Spleen (tissue), 11 donors: ENCODE measurements around the gene PHKG1. TPM values are rescaled to one million over a fixed set of nuclear protein-coding genes. Genes with fewer than 3 reads are reported as not detected.
A peak's percentile ranks its signal among the peaks of the same experiment; 100 is the strongest.
"Not testable (repeated sequence)": the region's sequence is repeated elsewhere in the genome, so short reads cannot be mapped to it uniquely, and the experiment has no call there.

Experiments used
- DNase-seq: peaks from one replicate; pipeline ENCODE4 v3.0.0-alpha.2; 2020
- H3K27ac ChIP-seq, 8 donors: fragments of 200-600 bp; sonication (generic) in 7 of 8; 1 replicate in 4 of 8; 2 replicates in 4 of 8; pipeline versions ENCODE4 v1.5.0 to v1.8.0; 2016 to 2021; ENCODE audit warnings: inconsistent platforms in 4 of 8, mild to moderate bottlenecking in 4 of 8, moderate library complexity in 1 of 8
- H3K27me3 ChIP-seq, 7 donors: fragments of 200-600 bp; sonication (generic) in 6 of 7; replicated peaks in 1 of 7; 1 replicate in 4 of 7; 2 replicates in 3 of 7; pipeline versions ENCODE4 v1.5.0 to v1.8.0; 2016 to 2021; ENCODE audit warnings: inconsistent platforms in 3 of 7, mild to moderate bottlenecking in 1 of 7
- H3K36me3 ChIP-seq, 6 donors: fragments of 200-600 bp; sonication (generic) in 5 of 6; 1 replicate in 4 of 6; 2 replicates in 2 of 6; pipeline versions ENCODE4 v1.5.0 to v1.8.0; 2016 to 2021; ENCODE audit warnings: inconsistent platforms in 2 of 6
- H3K4me1 ChIP-seq, 6 donors: fragments of 200-600 bp; sonication (generic) in 5 of 6; 1 replicate in 3 of 6; 2 replicates in 3 of 6; pipeline versions ENCODE4 v1.5.0 to v1.8.0; 2016 to 2021; ENCODE audit warnings: inconsistent platforms in 3 of 6
- H3K4me3 ChIP-seq, 8 donors: fragments of 200-600 bp; sonication (generic) in 7 of 8; 1 replicate in 4 of 8; 2 replicates in 4 of 8; pipeline versions ENCODE4 v1.5.0 to v1.8.0; 2016 to 2021; ENCODE audit warnings: inconsistent platforms in 4 of 8, mild to moderate bottlenecking in 4 of 8, moderate library complexity in 2 of 8
- H3K9me3 ChIP-seq, 8 donors: fragments of 200-600 bp; sonication (generic) in 7 of 8; 1 replicate in 4 of 8; 2 replicates in 4 of 8; pipeline versions ENCODE4 v1.5.0 to v1.8.0; 2016 to 2021; ENCODE audit warnings: inconsistent platforms in 4 of 8
- CTCF ChIP-seq, 11 experiments: fragments of 200-600 bp in 7 of 11; fragments of 450-650 bp in 4 of 11; sonication (generic) in 4 of 11; IDR thresholded peaks in 8 of 11; conservative IDR thresholded peaks in 3 of 11; 1 replicate in 7 of 11; 2 replicates in 4 of 11; pipeline versions ENCODE4 v1.4.0 to v1.8.0; 2016 to 2021; ENCODE audit warnings: antibody characterized with exemption in 11 of 11, inconsistent platforms in 4 of 11, mild to moderate bottlenecking in 1 of 11
- POLR2A ChIP-seq, 3 donors: fragments of 450-650 bp; IDR thresholded peaks; one replicate each; pipeline ENCODE4 v1.5.1; 2017; ENCODE audit warnings: antibody characterized with exemption in 3 of 3, mild to moderate bottlenecking in 1 of 3
- POLR2AphosphoS5 ChIP-seq, 3 donors: sonication (generic); formaldehyde crosslinking; IDR thresholded peaks; one replicate each; pipeline ENCODE4 v1.5.1; 2017; ENCODE audit warnings: antibody characterized with exemption in 3 of 3
- WGBS, 5 donors: extraction: QIAGEN DNeasy Blood & Tissue Kit in 3 of 5; methylation state at CpG; one replicate each; pipeline versions ENCODE4 v1.1.5 to v1.1.7; 2013 to 2018; 5-methylcytosine and 5-hydroxymethylcytosine counted together
- intact Hi-C: fragments of 100-400 bp; cut with DNase I; formaldehyde crosslinking; loops from one replicate; pipeline ENCODE4 v1.15.0; 2023; ENCODE audit warnings: low total_unique reads
- polyA plus RNA-seq, 3 donors: library from polyadenylated mRNA; stranded (reverse); fragments of 200-250 nt; gene quantifications; one replicate each; pipeline ENCODE4 v1.2.1, GENCODE V29; 2013
- total RNA-seq, 7 donors: library from RNA; depleted of rRNA in 3 of 7; stranded (reverse); fragments of >200 nt in 3 of 7; fragmentation: NEBNext Ultra II Directional in 4 of 7; extraction: Animal tissue kit (Norgen Biotek cat#: 25700) in 4 of 7; gene quantifications; one replicate each; pipeline versions ENCODE4 v1.1.0 to v1.2.1, GENCODE V29; 2016 to 2021
- donor health status: healthy with polysubstance abuse.
- donor health status: DM: no; HTN: no; CAD: no; lungs with moderate emphysema.
- donor health status: DM: no; HTN: no; CAD: no.
- donor health status: Bipolar disorder and iron deficiency.
- donor health status: healthy.
- donor health status: DM: no; HTN: no; CAD: no.
- donor health status: DM: yes; HTN: yes; CAD: no.

The PHKG1 gene
- total and polyA plus RNA-seq, 10 donors = 0.86 to 3.4 (median 1.2) TPM; not detected in 1

- DNase-seq = peak; percentile 98
- peak within 1 kb of the TSS; percentile 76 to 94 (median 91) for H3K27ac ChIP-seq
- TF ChIP-seq POLR2A (IDR thresholded peaks at IDR 0.05) = peak in 2 of 3 donors; percentile 9 to 52
- TF ChIP-seq POLR2AphosphoS5 (IDR thresholded peaks at IDR 0.05) = peak; percentile 96 to 97 (median 97)
- TF ChIP-seq CTCF (IDR thresholded peaks at IDR 0.05 in 8 of 11, conservative IDR thresholded peaks at IDR 0.05 in 3 of 11) = peak in 1 of 11 experiments; percentile 37
- whole genome bisulfite sequencing, 5 donors = 0 to 2% (median 0%) methylated on average over 18 to 97 of the region's 97 CpGs
- H3K4me3 ChIP-seq = peak within 1 kb of the TSS; percentile 69 to 99 (median 84)
- no peaks in the 10 kb centered on the region for H3K9me3 ChIP-seq
- H3K36me3 ChIP-seq = peaks cover 0 to 39% (median 30%) of the 10 kb centered on the region in 6 donors
- peaks cover 12 to 58% (median 47%) of the 10 kb centered on the region in 6 donors for H3K4me1 ChIP-seq
- intact Hi-C loops = loop anchor here (10.0 kb wide), 1 partner anchor 53 kb away; the partner anchor contains the start of gene CHCHD2
- no peaks in the 10 kb centered on the region for H3K27me3 ChIP-seq
Measured at GRCh38 chr7:56051339-56052191, 41.2 kb downstream of the PHKG1 start, which contains the start of the genes CCT6A and PSPH. Gene CCT6A (plus strand): TSS chr7:56051765. CDS start chr7:56051849, 84 bp downstream. Gene PSPH (minus strand): TSS chr7:56051444. CDS start chr7:56021212, 30,232 bp downstream.

GRCh38 chr7:56051053-56051338 lies 41.8 kb downstream of the PHKG1 start:
- 0 to 1% (median 1%) methylated on average over 9 of the region's 9 CpGs for WGBS, 5 donors
- peaks cover 12 to 58% (median 47%) of the 10 kb centered on the region in 6 donors for H3K4me1 ChIP-seq

GRCh38 chr7:56048763-56049162 lies 44.0 kb downstream of the PHKG1 start:
- peaks cover 12 to 47% (median 34%) of the 10 kb centered on the region in 6 donors for H3K4me1 ChIP-seq
- H3K27ac ChIP-seq = peak overlapping the region in 3 of 8 donors; percentile 15 to 30 (median 26)
- H3K4me3 ChIP-seq, H3K9me3 ChIP-seq, H3K27me3 ChIP-seq, intact Hi-C loops: not testable (repeated sequence)
- H3K36me3 ChIP-seq = peaks cover 0 to 14% (median 8%) of the 10 kb centered on the region in 6 donors
- DNase-seq = peak; percentile 43
- WGBS, 5 donors = 72 to 83% (median 78%) methylated on average over 8 of the region's 8 CpGs

More at GRCh38 chr7:56051053-56051338, 41.8 kb downstream of the PHKG1 start:
- TF ChIP-seq POLR2A (IDR thresholded peaks at IDR 0.05) (no peak), CTCF (IDR thresholded peaks at IDR 0.05 in 8 of 11, conservative IDR thresholded peaks at IDR 0.05 in 3 of 11) (no peak), POLR2AphosphoS5 (IDR thresholded peaks at IDR 0.05) (no peak)
- peaks cover 0 to 33% (median 25%) of the 10 kb centered on the region in 6 donors for H3K36me3 ChIP-seq
- no peaks in the 10 kb centered on the region for H3K27me3 ChIP-seq
- H3K27ac ChIP-seq = peak overlapping the region; percentile 76 to 94 (median 91)
- no peaks in the 10 kb centered on the region for H3K9me3 ChIP-seq
- H3K4me3 ChIP-seq = peak overlapping the region; percentile 69 to 99 (median 84)
- intact Hi-C loops = loop anchor here (10.0 kb wide), 1 partner anchor 54 kb away; the partner anchor contains the start of gene CHCHD2
- no peak for DNase-seq

GRCh38 chr7:56048245-56048644 lies 44.5 kb downstream of the PHKG1 start:
- Histone ChIP-seq H3K4me3 (no peak overlapping the region), H3K36me3 (peaks cover 0 to 9% (median 3%) of the 10 kb centered on the region in 6 donors), H3K27ac (peak overlapping the region in 3 of 8 donors; percentile 15 to 30 (median 26)), H3K27me3 (no peaks in the 10 kb centered on the region), H3K4me1 (peaks cover 7 to 41% (median 29%) of the 10 kb centered on the region in 6 donors), H3K9me3 (no peaks in the 10 kb centered on the region)
- intact Hi-C loops = no loop called here
- no peak for DNase-seq
- 75 to 93% (median 82%) methylated on average over 1 of the region's 1 CpG for WGBS, 5 donors
- TF ChIP-seq POLR2AphosphoS5 (IDR thresholded peaks at IDR 0.05) (no peak), POLR2A (IDR thresholded peaks at IDR 0.05) (no peak), CTCF (IDR thresholded peaks at IDR 0.05 in 8 of 11, conservative IDR thresholded peaks at IDR 0.05 in 3 of 11) (no peak)

- H3K4me3 ChIP-seq, H3K9me3 ChIP-seq, H3K27ac ChIP-seq, H3K27me3 ChIP-seq, intact Hi-C loops, H3K36me3 ChIP-seq: not testable (repeated sequence)
- 79 to 90% (median 89%) methylated on average over 11 of the region's 11 CpGs for WGBS, 5 donors
- DNase-seq = peak; percentile 62
- H3K4me1 ChIP-seq = peaks cover under 1 to 35% (median 22%) of the 10 kb centered on the region in 6 donors
Measured at GRCh38 chr7:56047446-56048116, 45.2 kb downstream of the PHKG1 start.
